GM19193 (cell line): ENCODE data around the gene PLPP6.

Experiments
- POLR2A ChIP-seq: IDR thresholded peaks from 4 replicates; pipeline ENCODE4 v1.6.1; 2011; ENCODE audit not compliant: insufficient read depth, insufficient read length; ENCODE audit errors: extremely low read depth

The PLPP6 gene

DNA sequence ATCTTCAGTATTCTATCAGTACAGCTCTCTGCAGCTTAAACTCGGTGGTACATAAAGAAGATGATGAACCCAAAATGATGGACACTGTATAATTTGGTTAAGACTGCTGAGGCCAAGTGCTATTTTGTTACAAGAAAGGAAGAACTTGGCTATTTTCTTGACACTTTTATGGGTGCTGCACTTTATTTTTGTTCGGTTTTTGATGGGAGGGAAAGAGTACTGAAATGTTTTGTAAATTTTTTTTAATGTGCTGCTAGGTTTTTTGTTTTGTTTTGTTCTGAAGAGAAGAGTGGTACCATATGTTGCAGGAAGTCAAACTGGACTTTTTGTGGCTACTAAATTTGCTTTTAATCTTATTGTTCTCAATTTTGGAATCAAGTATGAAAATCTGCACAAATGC is 43.9 kb downstream of the PLPP6 start:
- no peak for TF ChIP-seq POLR2A

DNA sequence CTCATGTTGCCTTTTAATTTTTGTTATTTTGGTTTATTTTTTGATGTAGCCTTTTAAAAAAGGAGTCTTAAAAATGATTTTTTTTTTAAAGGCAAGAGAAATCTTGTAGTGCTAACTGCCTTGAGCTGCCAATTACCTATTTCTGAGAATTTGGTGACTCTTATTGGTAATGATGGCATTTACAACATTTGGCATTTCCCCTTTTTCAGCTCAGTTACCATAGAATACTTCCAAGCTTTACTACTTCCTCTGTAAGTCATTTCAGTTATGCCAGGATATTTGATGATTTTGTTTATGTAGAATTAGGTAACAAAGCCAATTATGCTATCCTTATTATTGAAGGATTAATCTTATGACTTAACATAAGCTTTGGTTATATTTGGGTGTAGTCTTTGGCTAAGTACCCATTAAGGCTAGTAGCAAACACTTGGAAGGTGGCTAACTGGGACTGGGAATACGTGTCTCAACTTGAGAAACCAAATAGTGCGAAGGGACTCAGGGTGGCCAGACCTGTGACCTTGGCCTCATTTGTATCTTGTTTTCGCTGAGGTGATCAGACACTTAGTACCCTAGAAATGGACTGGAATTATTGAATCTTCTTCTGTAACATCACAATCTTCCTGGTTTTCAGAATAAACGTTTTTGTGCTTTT is 45.0 kb downstream of the PLPP6 start:
- TF ChIP-seq POLR2A: no peak

DNA sequence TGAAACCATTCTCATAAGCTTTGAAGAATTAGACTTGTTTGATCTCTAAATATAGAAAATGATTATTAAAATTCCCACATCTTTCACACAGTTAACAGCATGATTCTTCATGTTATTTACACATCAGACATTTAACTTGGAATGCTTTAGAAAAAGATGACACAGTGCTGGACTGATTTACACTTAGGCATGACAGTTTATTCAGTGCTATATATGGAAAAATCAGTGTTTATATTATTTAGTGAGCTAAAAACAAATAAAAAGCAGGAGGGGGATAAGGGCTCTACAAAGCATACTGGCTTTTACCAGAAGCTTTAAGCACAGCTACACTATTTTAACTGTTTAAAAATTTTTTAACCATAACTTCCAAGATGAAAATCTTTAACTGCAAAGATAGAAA is 47.3 kb downstream of the PLPP6 start:
- no peak for TF ChIP-seq POLR2A

DNA sequence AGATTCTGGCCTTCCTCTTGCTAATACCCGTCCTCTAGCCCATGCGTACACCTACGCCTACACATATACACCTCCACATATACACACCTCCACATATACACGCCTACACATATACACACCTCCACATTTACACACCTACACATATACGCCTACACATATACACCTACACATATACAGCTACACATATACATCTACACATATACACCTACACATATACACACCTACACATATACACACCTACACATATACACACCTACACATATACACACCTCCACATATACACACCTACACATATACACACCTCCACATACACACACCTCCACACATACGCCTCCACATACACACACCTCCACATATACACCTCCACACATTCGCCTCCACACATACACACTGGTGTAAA is 51.8 kb downstream of the PLPP6 start:
- no peak for TF ChIP-seq POLR2A

DNA sequence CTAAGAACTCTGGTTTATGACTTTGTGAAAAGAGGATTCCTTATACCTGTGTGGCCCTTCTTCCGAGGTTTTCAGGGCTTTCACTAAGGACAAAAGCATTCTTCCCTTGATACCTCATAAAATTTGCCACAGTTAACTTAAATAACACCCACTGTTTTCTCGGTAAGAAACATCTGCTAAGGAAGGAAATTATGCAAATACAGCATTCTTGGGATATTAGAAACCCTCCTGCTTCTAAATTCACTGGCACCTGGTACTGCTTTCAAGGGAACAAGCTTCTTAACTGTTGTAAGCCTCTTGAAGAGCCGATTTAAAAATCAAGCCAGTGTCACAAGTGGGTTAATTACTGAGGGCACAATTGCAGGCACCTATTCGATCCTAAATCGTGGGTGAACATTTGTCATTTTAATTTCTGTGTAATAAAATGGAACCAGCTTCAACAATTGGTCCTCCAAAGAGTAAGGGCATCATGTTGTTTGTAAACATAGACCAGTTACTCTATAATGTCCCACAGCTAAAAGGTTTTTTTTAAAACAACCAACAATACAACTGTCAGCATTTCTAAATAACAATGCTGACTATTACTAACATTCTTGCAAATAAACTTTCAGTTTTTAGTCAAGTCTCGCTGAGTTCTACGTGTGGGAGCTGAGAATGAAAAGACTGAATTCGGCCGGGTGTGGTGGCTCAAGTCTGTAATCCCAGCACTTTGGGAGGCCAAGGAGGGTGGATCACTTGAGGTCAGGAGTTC is 52.3 kb downstream of the PLPP6 start:
- TF ChIP-seq POLR2A: no peak
